T-helper 2 cell (primary cell): ENCODE results near the gene PACS1.
A peak's percentile ranks its signal among the peaks of the same experiment; 100 is the strongest.
"Not testable (repeated sequence)": the region's sequence is repeated elsewhere in the genome, so short reads cannot be mapped to it uniquely, and the experiment has no call there.

Experiments used
- DNase-seq, 5 experiments: peaks; one replicate each; pipeline versions ENCODE4 v3.0.0 to v3.0.0-alpha.2; 2012 to 2022

Gene PACS1

GRCh38 chr11:66261578-66261977, 191.5 kb downstream of the PACS1 start:
- DNase-seq, result no peak

- DNase-seq, result no peak
Observed at GRCh38 chr11:66262191-66262590, 192.1 kb downstream of the PACS1 start.

- no peak for DNase-seq
Observed at GRCh38 chr11:66262696-66263095, 192.6 kb downstream of the PACS1 start.

GRCh38 chr11:66263231-66263630, 193.2 kb downstream of the PACS1 start:
- no peak for DNase-seq

GRCh38 chr11:66263785-66264184, 193.7 kb downstream of the PACS1 start:
- DNase-seq, result no peak

GRCh38 chr11:66264383-66264782, 194.3 kb downstream of the PACS1 start:
- no peak for DNase-seq

- peak in 1 of 5 experiments; percentile 32 for DNase-seq
Observed at GRCh38 chr11:66264914-66265313, 194.8 kb downstream of the PACS1 start.

- DNase-seq, result no peak
Observed at GRCh38 chr11:66265531-66266377, 195.7 kb downstream of the PACS1 start.

- DNase-seq, result no peak
Observed at GRCh38 chr11:66266378-66267038, 196.4 kb downstream of the PACS1 start.

- no peak for DNase-seq
Observed at GRCh38 chr11:66267039-66267378, 196.9 kb downstream of the PACS1 start.

GRCh38 chr11:66267379-66268243, 197.5 kb downstream of the PACS1 start:
- peak; percentile 73 to 88 (median 81) for DNase-seq

- peak; percentile 99 to 100 (median 99) for DNase-seq
Observed at GRCh38 chr11:66268244-66268951, 198.3 kb downstream of the PACS1 start, which contains the start of gene RAB1B. RAB1B (plus strand) TSS chr11:66268639; CDS start chr11:66268680, 41 bp downstream.

- peak in 1 of 5 experiments; percentile 50 for DNase-seq
Observed at GRCh38 chr11:66268952-66269905, 199.2 kb downstream of the PACS1 start.

- DNase-seq, result no peak
Observed at GRCh38 chr11:66271816-66272215, 201.7 kb downstream of the PACS1 start.

- DNase-seq, result peak in 1 of 5 experiments; percentile 65
Observed at GRCh38 chr11:66272596-66272995, 202.5 kb downstream of the PACS1 start.

GRCh38 chr11:66274219-66274618, 204.1 kb downstream of the PACS1 start:
- DNase-seq, result no peak

- DNase-seq, result no peak
Observed at GRCh38 chr11:66275396-66275795, 205.3 kb downstream of the PACS1 start.

- DNase-seq, result no peak
Observed at GRCh38 chr11:66275984-66276612, 206.0 kb downstream of the PACS1 start.

GRCh38 chr11:66276619-66277018, 206.5 kb downstream of the PACS1 start:
- not testable (repeated sequence) for DNase-seq

GRCh38 chr11:66277064-66277463, 207.0 kb downstream of the PACS1 start:
- not testable (repeated sequence) for DNase-seq
